ENCODE measurements around the gene OR1C1.

DNA sequence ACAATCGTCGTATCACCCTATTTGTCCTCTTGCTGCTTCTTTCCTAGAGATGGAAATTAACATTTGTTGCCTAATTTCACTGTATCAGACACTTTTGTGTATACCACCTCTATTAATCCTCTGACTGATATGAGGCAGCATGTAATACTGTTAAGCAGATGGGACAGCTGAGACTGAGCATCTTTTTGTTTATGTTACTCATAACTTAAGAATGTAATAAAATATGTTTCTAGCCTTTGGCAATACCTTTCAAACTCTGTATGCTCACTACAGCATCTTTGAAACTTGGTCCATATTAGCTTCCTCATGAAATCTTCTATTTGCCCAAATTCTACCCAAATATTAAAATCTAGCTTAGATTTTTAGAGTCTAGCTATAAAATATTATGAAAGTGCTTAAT, 19.6 kb downstream of the OR1C1 start:
- TF ChIP-seq ZNF274 (IDR thresholded peaks at IDR 0.05; ENCODE audit: low read depth, low read length) (no peak), YY1 (IDR thresholded peaks at IDR 0.05; ENCODE audit: insufficient read depth, insufficient read length) (no peak)
